ENCODE data around the gene ZNF618.

The ZNF618 gene

DNA sequence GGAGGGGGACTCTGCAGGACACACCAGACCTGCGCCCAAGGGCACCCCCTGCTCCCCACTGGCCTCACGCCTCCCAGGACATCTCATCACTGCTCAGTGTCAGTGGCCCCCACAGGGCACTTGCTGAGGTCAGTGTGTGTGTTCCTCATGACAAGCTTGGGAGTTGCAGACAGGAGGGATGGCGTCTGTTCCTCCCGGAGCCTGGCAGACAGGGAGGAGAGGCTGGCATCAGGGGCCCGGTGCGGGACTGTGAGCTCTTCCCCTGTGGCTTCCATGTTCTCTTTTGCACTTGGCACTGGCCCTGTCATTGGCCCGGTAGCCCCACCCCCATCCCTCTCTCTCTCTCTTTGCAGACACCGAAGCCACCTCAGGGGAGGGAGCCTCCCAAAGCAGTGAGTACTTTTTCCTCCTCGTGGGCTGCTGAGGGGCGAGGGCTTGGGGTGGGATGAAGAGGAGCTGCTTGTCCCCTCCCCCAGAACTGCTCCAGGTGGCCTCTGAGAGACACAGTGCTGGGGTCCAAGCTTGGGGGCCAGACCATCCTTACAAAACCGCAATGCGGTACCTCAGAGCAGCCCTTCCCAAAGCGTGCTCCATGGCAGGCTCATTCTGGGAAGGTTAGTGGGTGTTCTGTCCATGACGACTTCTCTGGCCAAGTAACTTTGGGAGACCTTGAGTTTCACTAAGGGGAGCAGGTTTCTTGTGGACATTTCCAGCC, 126.3 kb downstream of the ZNF618 start:
- Histone ChIP-seq H3K27ac (ENCODE audit: low read depth, low read length) (no peak overlapping the region), H3K4me1 (ENCODE audit: control insufficient read depth, insufficient read depth, low read length) (no peaks in the 10 kb centered on the region), H3K9me3 (ENCODE audit: control insufficient read depth, insufficient read depth, low read length) (no peaks in the 10 kb centered on the region), H3K27me3 (ENCODE audit: control insufficient read depth, insufficient read depth, low read length) (no peaks in the 10 kb centered on the region), H3K4me3 (ENCODE audit: low read depth, low read length) (no peak overlapping the region), H3K36me3 (ENCODE audit: control insufficient read depth, insufficient read depth, low read length) (peaks cover 38% of the 10 kb centered on the region), H3K9ac (ENCODE audit: low read depth, low read length) (no peak overlapping the region)

DNA sequence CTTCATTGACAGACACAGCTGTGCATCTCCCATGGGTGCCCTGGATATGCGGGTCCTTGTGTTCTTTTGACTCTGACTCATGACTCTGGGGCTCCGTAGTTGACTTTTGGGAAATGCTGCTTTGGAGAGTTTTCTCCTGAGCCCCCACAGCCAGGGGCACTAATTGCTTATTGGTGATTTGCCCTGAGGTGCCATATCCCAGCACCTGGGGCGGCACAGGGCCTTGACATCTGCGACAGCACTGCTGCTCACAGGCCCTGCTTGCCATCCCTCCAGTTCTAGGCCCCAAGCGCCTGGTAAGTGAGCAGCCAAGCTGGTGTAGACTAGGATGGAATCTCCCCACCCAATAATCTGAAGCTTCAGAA, 126.9 kb downstream of the ZNF618 start:
- no peak overlapping the region for H3K9ac ChIP-seq (ENCODE audit: low read depth, low read length)

GRCh38 chr9:114003351-114003750, 127.2 kb downstream of the ZNF618 start:
- Histone ChIP-seq H3K36me3 (ENCODE audit: control insufficient read depth, insufficient read depth, low read length) (peaks cover 43% of the 10 kb centered on the region), H3K4me3 (ENCODE audit: low read depth, low read length) (no peak overlapping the region), H3K27ac (ENCODE audit: low read depth, low read length) (no peak overlapping the region), H3K9me3 (ENCODE audit: control insufficient read depth, insufficient read depth, low read length) (no peaks in the 10 kb centered on the region), H3K9ac (ENCODE audit: low read depth, low read length) (no peak overlapping the region), H3K27me3 (ENCODE audit: control insufficient read depth, insufficient read depth, low read length) (no peaks in the 10 kb centered on the region), H3K4me1 (ENCODE audit: control insufficient read depth, insufficient read depth, low read length) (no peaks in the 10 kb centered on the region)

More for the DNA sequence above, 126.9 kb downstream of the ZNF618 start:
- no peaks in the 10 kb centered on the region for H3K9me3 ChIP-seq (ENCODE audit: control insufficient read depth, insufficient read depth, low read length)
- H3K4me3 ChIP-seq (ENCODE audit: low read depth, low read length) = no peak overlapping the region
- no peaks in the 10 kb centered on the region for H3K27me3 ChIP-seq (ENCODE audit: control insufficient read depth, insufficient read depth, low read length)
- H3K36me3 ChIP-seq (ENCODE audit: control insufficient read depth, insufficient read depth, low read length) = peaks cover 42% of the 10 kb centered on the region
- H3K27ac ChIP-seq (ENCODE audit: low read depth, low read length) = no peak overlapping the region
- H3K4me1 ChIP-seq (ENCODE audit: control insufficient read depth, insufficient read depth, low read length) = no peaks in the 10 kb centered on the region

DNA sequence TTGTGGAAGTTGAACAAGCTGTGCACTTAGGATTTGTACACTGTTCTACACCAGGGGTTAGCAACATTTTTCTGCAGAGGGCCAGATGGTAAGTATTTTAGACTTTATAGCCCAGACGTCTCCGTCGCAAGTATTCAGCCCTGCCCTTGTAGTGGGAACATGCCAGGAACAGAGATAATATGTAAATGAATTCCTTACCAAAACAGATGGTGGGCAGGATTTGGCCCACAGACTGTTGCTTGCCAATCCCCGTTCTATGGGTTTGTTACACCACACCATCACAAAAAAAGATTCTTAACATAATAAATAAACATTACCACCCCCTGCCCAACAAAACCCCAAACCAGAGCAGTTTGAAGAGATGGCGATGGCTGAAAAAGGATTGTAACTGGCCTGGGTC, 127.6 kb downstream of the ZNF618 start:
- Histone ChIP-seq H3K27me3 (ENCODE audit: control insufficient read depth, insufficient read depth, low read length) (no peaks in the 10 kb centered on the region), H3K36me3 (ENCODE audit: control insufficient read depth, insufficient read depth, low read length) (peaks cover 43% of the 10 kb centered on the region), H3K9me3 (ENCODE audit: control insufficient read depth, insufficient read depth, low read length) (no peaks in the 10 kb centered on the region), H3K9ac (ENCODE audit: low read depth, low read length) (no peak overlapping the region), H3K27ac (ENCODE audit: low read depth, low read length) (no peak overlapping the region), H3K4me1 (ENCODE audit: control insufficient read depth, insufficient read depth, low read length) (no peaks in the 10 kb centered on the region), H3K4me3 (ENCODE audit: low read depth, low read length) (no peak overlapping the region)

- Histone ChIP-seq H3K4me1 (ENCODE audit: control insufficient read depth, insufficient read depth, low read length) (no peaks in the 10 kb centered on the region), H3K4me3 (ENCODE audit: low read depth, low read length) (no peak overlapping the region), H3K9me3 (ENCODE audit: control insufficient read depth, insufficient read depth, low read length) (no peaks in the 10 kb centered on the region), H3K36me3 (ENCODE audit: control insufficient read depth, insufficient read depth, low read length) (peaks cover 43% of the 10 kb centered on the region), H3K27me3 (ENCODE audit: control insufficient read depth, insufficient read depth, low read length) (no peaks in the 10 kb centered on the region), H3K9ac (ENCODE audit: low read depth, low read length) (no peak overlapping the region), H3K27ac (ENCODE audit: low read depth, low read length) (no peak overlapping the region)
Measured at GRCh38 chr9:114004221-114004716, 128.2 kb downstream of the ZNF618 start.

GRCh38 chr9:114005371-114006154, 129.5 kb downstream of the ZNF618 start:
- Histone ChIP-seq H3K4me1 (ENCODE audit: control insufficient read depth, insufficient read depth, low read length) (no peaks in the 10 kb centered on the region), H3K27me3 (ENCODE audit: control insufficient read depth, insufficient read depth, low read length) (no peaks in the 10 kb centered on the region), H3K4me3 (ENCODE audit: low read depth, low read length) (no peak overlapping the region), H3K9me3 (ENCODE audit: control insufficient read depth, insufficient read depth, low read length) (no peaks in the 10 kb centered on the region), H3K36me3 (ENCODE audit: control insufficient read depth, insufficient read depth, low read length) (peaks cover 35% of the 10 kb centered on the region), H3K27ac (ENCODE audit: low read depth, low read length) (no peak overlapping the region), H3K9ac (ENCODE audit: low read depth, low read length) (no peak overlapping the region)

DNA sequence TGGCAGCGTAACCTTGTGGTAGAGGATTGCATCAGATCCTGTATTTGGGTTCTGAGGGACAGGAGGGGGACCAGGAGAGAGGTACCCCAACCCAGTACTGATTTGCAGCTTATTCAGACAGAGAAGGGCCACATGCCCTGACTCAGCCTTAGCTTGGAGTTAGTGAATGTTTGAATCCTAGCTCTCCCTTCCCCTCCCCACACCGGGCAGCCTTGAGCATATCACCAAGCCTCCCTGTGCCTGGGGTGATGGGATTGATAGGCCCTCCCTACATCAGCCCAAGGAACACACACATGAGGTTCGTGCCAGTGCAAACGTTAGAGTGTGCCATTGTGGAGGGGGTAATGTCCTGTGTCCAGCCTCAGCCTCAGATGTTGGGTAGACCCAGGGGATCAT, 130.0 kb downstream of the ZNF618 start:
- Histone ChIP-seq H3K9ac (ENCODE audit: low read depth, low read length) (no peak overlapping the region), H3K36me3 (ENCODE audit: control insufficient read depth, insufficient read depth, low read length) (peaks cover 32% of the 10 kb centered on the region), H3K9me3 (ENCODE audit: control insufficient read depth, insufficient read depth, low read length) (no peaks in the 10 kb centered on the region), H3K27me3 (ENCODE audit: control insufficient read depth, insufficient read depth, low read length) (no peaks in the 10 kb centered on the region), H3K4me1 (ENCODE audit: control insufficient read depth, insufficient read depth, low read length) (no peaks in the 10 kb centered on the region), H3K4me3 (ENCODE audit: low read depth, low read length) (no peak overlapping the region), H3K27ac (ENCODE audit: low read depth, low read length) (no peak overlapping the region)

DNA sequence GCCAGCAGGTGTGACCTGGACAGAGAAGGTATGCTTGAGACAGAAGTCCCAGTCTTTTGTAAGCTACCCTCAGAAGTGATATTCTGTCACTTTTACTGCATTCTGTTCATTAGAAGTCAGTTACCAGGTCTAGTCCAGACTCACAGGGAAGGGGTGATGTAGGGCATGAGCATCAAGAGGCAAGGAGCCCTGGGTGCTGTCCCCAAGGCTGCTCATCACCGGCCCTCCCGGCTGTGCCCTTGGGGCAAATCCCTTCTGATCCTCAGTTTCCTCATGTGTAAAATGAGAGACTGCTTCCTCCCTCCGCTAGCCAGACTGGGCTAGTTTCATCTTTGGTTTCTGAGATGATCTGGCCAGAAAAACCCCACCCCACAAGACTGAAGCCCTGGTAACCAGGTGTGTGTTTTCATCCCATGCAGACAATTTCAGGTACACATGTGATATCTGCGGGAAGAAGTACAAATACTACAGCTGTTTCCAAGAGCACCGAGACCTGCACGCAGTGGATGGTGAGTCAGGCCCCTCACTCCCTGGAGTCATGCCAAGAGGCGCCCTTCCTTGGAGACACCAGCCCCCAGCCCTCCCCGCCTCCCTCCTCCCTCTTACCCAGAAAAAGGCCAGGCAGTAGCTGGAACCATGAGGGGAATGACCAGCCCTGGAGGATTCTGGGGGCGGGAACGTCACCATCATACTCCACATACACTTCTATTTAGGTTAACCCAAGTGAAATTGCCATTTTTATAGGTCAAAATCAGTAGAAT, 131.0 kb downstream of the ZNF618 start:
- Histone ChIP-seq H3K4me3 (ENCODE audit: low read depth, low read length) (no peak overlapping the region), H3K9ac (ENCODE audit: low read depth, low read length) (no peak overlapping the region), H3K27me3 (ENCODE audit: control insufficient read depth, insufficient read depth, low read length) (no peaks in the 10 kb centered on the region), H3K9me3 (ENCODE audit: control insufficient read depth, insufficient read depth, low read length) (no peaks in the 10 kb centered on the region), H3K4me1 (ENCODE audit: control insufficient read depth, insufficient read depth, low read length) (peaks cover 4% of the 10 kb centered on the region), H3K36me3 (ENCODE audit: control insufficient read depth, insufficient read depth, low read length) (peaks cover 32% of the 10 kb centered on the region), H3K27ac (ENCODE audit: low read depth, low read length) (no peak overlapping the region)

DNA sequence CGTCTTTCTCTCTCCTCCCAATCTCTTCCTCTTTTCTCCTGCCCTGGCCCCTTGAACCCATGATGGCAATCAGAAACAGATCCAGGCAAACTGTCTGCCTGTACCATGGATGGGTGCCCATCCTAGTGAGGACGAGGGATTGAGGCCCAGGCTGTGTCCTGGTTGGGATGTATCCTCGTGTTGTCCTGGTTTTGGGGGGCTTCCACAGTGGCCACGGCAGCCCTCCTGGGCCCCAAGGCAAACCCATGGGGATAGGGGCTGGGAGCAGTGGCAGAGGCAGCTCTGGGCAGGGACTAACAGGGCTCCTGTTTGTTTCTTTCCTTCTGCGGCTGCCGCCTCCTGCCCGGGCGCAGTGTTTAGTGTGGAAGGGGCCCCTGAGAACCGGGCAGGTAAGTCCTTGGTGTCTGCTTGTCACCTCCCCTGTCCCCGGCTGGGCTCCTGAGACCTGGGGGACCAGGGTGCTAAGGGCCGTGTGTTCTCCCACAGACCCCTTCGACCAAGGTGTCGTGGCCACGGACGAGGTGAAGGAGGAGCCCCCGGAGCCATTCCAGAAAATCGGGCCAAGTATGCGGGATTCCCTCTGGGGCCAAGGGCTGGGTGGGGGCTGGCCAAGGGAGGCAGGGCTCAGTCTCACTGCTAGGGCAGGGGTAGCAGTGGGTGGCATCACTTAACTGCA, 132.0 kb downstream of the ZNF618 start:
- H3K9ac ChIP-seq (ENCODE audit: low read depth, low read length) = no peak overlapping the region
- H3K36me3 ChIP-seq (ENCODE audit: control insufficient read depth, insufficient read depth, low read length) = peaks cover 35% of the 10 kb centered on the region
- no peaks in the 10 kb centered on the region for H3K27me3 ChIP-seq (ENCODE audit: control insufficient read depth, insufficient read depth, low read length)
- H3K4me3 ChIP-seq (ENCODE audit: low read depth, low read length) = no peak overlapping the region
- H3K9me3 ChIP-seq (ENCODE audit: control insufficient read depth, insufficient read depth, low read length) = no peaks in the 10 kb centered on the region
- H3K27ac ChIP-seq (ENCODE audit: low read depth, low read length) = no peak overlapping the region
- H3K4me1 ChIP-seq (ENCODE audit: control insufficient read depth, insufficient read depth, low read length) = peaks cover 4% of the 10 kb centered on the region

GRCh38 chr9:114008667-114009410, 132.7 kb downstream of the ZNF618 start:
- no peaks in the 10 kb centered on the region for H3K27me3 ChIP-seq (ENCODE audit: control insufficient read depth, insufficient read depth, low read length)
- no peak overlapping the region for H3K27ac ChIP-seq (ENCODE audit: low read depth, low read length)
- peaks cover 28% of the 10 kb centered on the region for H3K36me3 ChIP-seq (ENCODE audit: control insufficient read depth, insufficient read depth, low read length)
- peaks cover 4% of the 10 kb centered on the region for H3K4me1 ChIP-seq (ENCODE audit: control insufficient read depth, insufficient read depth, low read length)
- no peak overlapping the region for H3K4me3 ChIP-seq (ENCODE audit: low read depth, low read length)
- no peaks in the 10 kb centered on the region for H3K9me3 ChIP-seq (ENCODE audit: control insufficient read depth, insufficient read depth, low read length)
- H3K9ac ChIP-seq (ENCODE audit: low read depth, low read length) = no peak overlapping the region
